Uterus (tissue), 2 donors: ENCODE data around the gene LITAF.
"Not testable (repeated sequence)": the region's sequence is repeated elsewhere in the genome, so short reads cannot be mapped to it uniquely, and the experiment has no call there.

Experiments used
- POLR2A ChIP-seq, 2 donors: fragments of 450-650 bp; IDR thresholded peaks; one replicate each; pipeline ENCODE4 v1.6.1; 2016; ENCODE audit warnings: antibody characterized with exemption in 2 of 2, mild to moderate bottlenecking in 1 of 2, moderate library complexity in 1 of 2
- TF ChIP-seq, protein P1 (sequence below), 4 experiments: fragments of 200-600 bp in 2 of 4; fragments of 450-650 bp in 2 of 4; sonication (generic) in 2 of 4; IDR thresholded peaks; one replicate each; pipeline ENCODE4 v1.5.1; 2016 to 2019; ENCODE audit warnings: antibody characterized with exemption in 4 of 4, mild to moderate bottlenecking in 2 of 4, moderate library complexity in 1 of 4

DNA sequence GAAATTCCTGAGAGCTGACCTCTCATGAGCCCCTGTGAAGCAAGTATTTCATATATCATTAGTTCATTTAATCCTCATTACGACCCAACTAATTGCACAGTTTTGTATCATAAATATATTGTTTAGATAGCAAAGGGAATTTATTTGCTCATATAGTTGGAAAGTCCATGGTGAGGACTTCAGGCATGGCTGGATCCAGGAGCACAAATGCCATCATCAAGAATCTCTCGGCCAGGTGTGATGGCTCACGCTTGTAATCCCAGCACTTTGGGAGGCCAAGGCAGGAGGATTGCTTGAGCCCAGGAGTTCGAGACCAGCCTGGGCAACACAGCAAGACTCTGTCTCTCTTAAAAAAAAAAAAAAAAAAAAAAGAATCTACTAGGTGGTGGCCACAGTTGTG, 17.6 kb upstream of the LITAF start:
- not testable (repeated sequence) for TF ChIP-seq POLR2A (IDR thresholded peaks at IDR 0.05)
- TF ChIP-seq, protein P1, sequence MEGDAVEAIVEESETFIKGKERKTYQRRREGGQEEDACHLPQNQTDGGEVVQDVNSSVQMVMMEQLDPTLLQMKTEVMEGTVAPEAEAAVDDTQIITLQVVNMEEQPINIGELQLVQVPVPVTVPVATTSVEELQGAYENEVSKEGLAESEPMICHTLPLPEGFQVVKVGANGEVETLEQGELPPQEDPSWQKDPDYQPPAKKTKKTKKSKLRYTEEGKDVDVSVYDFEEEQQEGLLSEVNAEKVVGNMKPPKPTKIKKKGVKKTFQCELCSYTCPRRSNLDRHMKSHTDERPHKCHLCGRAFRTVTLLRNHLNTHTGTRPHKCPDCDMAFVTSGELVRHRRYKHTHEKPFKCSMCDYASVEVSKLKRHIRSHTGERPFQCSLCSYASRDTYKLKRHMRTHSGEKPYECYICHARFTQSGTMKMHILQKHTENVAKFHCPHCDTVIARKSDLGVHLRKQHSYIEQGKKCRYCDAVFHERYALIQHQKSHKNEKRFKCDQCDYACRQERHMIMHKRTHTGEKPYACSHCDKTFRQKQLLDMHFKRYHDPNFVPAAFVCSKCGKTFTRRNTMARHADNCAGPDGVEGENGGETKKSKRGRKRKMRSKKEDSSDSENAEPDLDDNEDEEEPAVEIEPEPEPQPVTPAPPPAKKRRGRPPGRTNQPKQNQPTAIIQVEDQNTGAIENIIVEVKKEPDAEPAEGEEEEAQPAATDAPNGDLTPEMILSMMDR (IDR thresholded peaks at IDR 0.05): not testable (repeated sequence)
